Ovary (tissue), 3 donors: ENCODE data around the gene VPS35L.
"Not testable (repeated sequence)": the region's sequence is repeated elsewhere in the genome, so short reads cannot be mapped to it uniquely, and the experiment has no call there.

ENCODE experiments used
- CTCF ChIP-seq, 3 donors: fragments of 450-650 bp in 2 of 3; fragments of 200-600 bp in 1 of 3; IDR thresholded peaks; one replicate each; pipeline versions ENCODE4 v1.5.1 to v1.8.0; 2016 to 2022; ENCODE audit warnings: antibody characterized with exemption in 3 of 3, mild to moderate bottlenecking in 1 of 3
- POLR2A ChIP-seq: fragments of 450-650 bp; IDR thresholded peaks from one replicate; pipeline ENCODE4 v1.6.1; 2017; ENCODE audit warnings: antibody characterized with exemption, mild to moderate bottlenecking, moderate library complexity
- donor health status: DM: no; HTN: no; CAD: no.

GRCh38 chr16:19665313-19665712 lies 109.8 kb downstream of the VPS35L start:
- not testable (repeated sequence) for TF ChIP-seq CTCF (IDR thresholded peaks at IDR 0.05); POLR2A
